HG03159 (cell line): ENCODE data around the gene SLC7A8.
A peak's percentile ranks its signal among the peaks of the same experiment; 100 is the strongest.

Source experiments
- ATAC-seq: cut with Tn5 transposase; IDR thresholded peaks from one replicate; pipeline ENCODE4 v1.9.1; 2021; ENCODE audit warnings: mild to moderate bottlenecking, moderate library complexity; ENCODE audit not compliant: unreplicated experiment

The SLC7A8 gene

GRCh38 chr14:23136566-23137133 is 46.8 kb downstream of the SLC7A8 start:
- no peak for ATAC-seq

- ATAC-seq, result no peak
Measured at GRCh38 chr14:23132970-23133369, 50.5 kb downstream of the SLC7A8 start.

GRCh38 chr14:23131482-23131881 is 52.0 kb downstream of the SLC7A8 start:
- ATAC-seq, result no peak

DNA sequence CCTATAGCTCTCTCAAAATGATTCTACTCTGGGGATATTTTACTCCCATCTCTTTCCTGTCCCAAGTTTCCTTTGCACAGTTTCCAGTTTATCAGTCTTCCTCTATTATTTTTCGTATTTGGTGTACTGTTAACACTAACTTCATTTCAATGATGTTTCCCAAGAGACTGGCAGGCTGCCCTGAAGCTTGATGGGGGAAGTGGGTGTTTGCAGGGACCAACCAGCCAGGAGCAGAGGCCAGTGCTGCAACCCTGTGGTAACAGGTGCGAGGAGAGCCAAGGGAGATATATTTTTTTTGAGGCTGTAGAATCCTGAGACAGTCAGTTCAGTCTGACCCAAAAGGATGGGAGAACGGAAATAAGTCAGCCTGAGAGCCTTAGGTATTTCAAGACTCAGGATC is 52.6 kb downstream of the SLC7A8 start:
- ATAC-seq, result no peak

- no peak for ATAC-seq
Measured at GRCh38 chr14:23129759-23130316, 53.6 kb downstream of the SLC7A8 start.

DNA sequence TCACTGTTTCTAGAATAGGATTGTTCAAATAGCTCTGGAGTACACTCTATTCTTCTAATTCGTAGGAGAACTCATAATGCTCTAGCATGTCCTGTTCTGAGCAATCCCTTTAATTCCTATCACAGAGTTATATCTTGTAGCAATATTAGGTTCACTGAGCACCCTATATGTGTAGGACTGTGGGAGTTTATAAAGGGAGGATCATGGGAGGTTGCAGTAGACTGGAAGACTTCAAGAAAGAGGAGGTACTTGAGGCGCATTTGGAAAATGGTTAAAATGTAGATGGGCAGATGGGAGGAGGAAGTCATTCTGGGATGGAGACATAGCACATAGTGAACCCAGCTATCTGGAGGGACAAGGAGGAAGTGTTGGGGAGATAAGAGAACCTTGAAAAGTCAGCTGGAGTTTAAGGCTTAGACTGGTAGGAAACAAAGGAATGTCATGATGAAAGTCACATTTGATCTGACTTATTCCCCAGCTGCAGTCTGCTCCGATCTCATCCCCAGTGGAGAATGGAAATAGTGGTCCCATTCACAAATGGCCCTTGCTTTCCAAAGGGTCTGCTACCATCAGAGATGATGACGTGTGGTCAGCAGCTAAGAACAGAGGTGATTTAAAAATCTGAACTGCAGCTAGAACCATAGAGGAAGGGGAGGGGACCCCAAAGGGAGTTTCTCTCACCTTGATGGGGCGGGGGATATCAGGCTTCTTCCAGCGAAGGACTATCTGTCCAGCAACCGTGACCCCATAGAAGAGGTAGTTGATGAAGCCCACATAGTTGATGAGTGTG is 54.3 kb downstream of the SLC7A8 start:
- ATAC-seq, result no peak

- ATAC-seq, result no peak
Measured at GRCh38 chr14:23127861-23128260, 55.6 kb downstream of the SLC7A8 start.

DNA sequence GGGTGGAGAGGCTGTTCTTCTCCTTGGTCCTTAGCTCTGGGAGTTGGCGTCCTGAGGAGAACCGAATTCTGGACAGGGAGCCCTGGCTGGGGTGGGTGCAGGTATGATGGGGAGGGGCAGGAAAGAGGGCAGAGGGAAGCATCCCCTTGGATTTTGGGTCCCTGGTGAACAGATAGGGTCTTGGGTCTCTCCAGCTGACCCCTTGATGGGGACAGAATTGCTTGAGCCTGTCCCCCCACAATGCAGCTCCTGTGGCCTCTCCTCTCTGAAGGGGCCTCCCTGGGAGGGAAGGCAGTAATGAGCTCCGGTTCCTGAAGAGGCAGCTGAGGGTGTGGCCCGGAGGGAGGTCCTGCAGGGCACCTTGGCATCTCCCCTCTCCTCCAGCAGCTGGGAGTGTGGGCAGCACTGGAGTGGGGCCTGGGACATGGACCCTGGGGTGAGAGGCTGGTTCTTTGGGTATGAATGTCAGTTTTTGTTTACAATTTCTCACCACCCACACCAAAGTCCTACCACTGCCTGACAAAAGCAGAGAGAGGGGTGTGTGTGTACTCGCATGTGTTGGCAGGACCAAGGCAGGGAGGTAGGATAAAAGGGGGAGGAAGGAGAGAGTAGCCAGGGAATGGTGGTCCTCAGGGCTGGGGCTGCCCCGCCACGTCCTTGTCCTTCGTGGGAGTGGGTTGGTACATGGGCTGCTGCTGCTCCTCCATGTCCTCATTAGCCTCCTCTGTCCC is 56.7 kb downstream of the SLC7A8 start:
- ATAC-seq, result no peak

GRCh38 chr14:23125933-23126524 is 57.4 kb downstream of the SLC7A8 start:
- no peak for ATAC-seq

GRCh38 chr14:23125011-23125410 is 58.4 kb downstream of the SLC7A8 start:
- ATAC-seq, result no peak

- no peak for ATAC-seq
Measured at GRCh38 chr14:23124337-23124954, 59.0 kb downstream of the SLC7A8 start.

- ATAC-seq, result no peak
Measured at GRCh38 chr14:23123419-23123818, 60.0 kb downstream of the SLC7A8 start.

GRCh38 chr14:23122086-23122485 is 61.4 kb downstream of the SLC7A8 start:
- ATAC-seq, result no peak

DNA sequence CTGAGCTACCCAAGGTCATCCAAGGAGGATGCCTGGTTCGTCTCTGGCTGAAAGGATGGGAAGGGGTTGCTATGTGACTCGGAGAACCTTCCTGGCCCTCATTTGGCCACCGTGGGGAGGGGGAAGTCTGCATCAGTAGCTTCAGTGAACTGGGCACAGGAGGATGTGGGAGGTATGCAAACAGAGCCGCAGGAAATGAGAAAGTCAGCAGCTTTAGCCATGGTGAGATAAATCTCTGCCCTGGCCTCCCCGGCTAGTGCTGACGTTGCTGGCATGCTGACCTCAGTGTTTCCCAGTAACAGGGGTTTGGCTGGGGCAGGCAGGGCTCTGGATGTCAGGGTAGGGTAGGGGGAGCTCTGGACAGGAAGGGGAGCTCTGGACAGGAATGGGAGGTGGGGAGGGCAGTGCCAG is 62.1 kb downstream of the SLC7A8 start:
- ATAC-seq, result peak; percentile 40

DNA sequence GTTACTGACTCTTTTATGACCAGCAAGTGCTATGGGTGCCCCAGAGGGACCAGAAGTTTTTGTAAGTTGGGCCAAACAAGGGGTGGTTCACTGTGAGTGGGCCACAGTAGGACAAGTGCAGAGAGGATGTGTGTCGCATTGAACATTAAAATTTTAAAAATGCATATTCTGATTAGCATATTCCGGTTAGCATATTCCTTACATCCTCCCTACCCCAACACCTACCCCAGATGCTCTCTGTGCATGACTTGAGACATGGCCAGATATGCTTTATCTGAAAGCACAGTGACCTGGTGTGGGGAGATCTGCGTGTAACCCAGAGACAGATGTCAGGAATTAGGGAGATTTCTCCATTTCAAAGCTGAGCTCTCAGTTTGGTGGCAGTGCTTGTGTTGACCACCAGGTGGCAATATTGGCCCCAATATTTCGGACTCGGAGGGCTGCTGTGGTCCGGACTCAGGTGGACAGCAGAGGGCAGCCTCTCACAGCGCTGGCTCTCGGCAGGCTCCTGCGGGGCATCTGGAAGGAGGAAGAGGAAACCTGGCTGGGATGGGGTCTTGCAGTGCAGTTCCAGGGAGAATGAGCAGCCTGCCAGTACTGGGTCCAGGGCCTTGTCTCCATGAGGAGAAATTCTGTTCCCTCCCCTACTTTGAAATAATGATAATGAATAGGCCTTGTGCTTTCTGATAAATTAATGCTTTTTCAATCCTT is 62.8 kb downstream of the SLC7A8 start:
- ATAC-seq, result peak; percentile 64

DNA sequence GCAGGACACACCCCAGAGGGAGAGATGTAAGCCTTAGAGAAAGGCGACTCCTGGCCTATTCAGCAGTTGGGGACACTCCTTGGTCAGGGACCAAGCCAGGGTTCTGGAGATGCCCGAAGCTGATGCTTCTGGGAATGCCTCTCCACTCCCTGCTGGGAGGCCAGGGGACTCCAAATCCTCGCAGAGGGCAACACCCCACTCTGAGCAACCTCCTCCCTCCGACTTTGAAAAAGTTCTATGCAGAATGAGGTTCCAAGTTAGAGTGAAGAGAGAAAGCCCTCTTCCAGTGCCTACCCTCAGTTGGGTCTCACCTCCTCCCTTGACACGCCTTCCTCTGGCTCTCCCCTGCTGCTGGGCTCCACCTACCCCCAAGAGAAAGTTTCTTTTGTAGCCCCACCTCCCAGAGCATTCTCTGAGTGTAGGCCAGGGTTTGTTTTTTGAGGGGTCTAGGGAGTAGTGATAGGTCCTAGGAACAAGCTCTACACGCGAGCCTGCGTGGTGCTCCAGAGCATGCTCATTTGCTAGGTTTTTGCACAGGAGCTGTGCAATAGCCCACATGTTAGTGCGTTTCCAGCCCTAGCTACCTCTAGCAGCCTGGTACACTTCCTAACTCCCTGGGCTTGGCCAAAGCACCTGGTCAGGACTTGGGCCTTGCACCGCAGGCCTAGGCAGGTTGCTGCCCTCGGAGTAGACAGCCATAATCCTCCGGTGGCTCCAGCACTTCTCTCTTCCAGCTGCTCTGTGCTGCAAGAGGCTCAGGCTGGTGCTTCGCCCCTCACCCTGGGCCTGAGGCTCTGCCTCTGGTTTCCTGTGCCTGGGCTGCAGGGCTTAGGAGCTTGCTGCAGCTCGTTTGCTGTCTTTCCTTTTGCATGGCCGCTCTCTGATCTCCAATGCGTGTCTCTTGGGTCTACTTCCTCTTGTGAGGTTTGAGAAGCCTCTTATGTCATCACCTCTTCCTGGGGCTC is 63.8 kb downstream of the SLC7A8 start:
- ATAC-seq, result no peak

DNA sequence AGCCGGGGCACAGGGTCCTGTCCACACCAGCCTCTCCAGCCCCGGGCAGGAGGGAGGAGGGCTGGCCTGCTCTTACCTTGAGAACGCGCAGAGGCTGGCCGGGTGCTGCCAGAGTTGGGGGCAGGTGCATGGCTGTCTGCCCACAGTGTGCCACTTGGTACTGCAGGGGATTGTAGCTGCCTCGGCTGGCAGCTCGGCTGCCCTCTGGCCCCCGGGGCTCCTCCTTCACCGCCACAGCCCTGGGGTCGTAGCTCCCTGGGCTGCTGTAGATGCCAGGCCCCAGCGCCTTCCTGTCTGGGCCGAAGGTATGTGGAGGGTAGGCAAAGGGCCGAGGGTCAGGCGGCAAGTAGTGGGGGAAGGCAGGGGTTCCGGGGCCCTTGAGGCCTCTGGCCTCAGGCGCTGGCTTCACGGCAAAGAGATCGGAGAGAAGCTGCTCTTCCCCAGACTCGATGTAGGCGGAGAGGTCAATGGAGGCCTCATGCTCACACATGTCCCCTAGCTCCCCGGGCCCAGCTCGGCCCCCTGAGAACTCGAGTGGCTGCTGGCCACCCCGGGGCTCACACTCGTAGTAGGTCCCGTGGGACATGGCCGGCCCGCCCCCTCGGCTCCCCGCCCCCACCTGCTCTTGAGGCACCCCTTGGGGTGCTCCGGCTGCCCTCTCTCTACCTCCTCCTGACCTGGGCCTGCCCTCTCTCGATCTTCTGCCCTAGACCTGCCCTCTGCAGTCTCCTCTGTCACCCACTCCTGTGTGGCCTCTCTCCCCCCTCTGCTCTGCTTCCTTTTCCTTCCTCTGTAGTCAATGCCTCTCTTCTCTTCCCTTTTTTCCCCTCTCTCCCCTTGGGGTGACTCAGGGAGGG is 64.7 kb downstream of the SLC7A8 start, which contains the start of gene CEBPE:
Gene CEBPE, minus strand, starts transcription at position 750 of the 857 bp plus-strand sequence. Its CDS starts 164 bp downstream, at position 586.
- no peak for ATAC-seq
